Measurements from ENCODE around the gene ADCY3. TPM values are rescaled to one million over a fixed set of nuclear protein-coding genes. Genes with fewer than 3 reads are reported as not detected.

ADCY3 gene
- total RNA-seq, 6 experiments from 2014 or later = 54.4 to 80.7 (median 72.0) TPM

DNA sequence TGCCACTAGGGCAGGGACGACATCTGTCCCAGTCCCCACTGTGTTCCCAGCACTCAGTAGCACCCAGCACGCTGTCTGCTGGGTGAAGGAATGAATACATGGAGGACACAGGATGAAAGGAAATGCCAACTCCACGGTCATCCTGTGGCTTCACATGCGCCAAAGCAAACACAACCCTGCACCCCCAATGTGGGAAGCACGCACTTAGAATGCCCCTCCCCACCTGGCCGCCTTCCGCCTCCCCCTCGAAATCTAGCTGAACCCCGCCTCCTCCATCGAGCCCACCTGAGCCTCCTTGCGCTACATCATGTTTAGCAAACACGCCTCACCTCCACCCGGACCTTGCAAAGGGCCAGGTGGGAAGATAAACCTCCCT, 33.9 kb downstream of the ADCY3 start:
- DNase-seq = no peak
- Mint-ChIP-seq H3K36me3 (ENCODE audit: low read depth) (peaks cover 22% of the 10 kb centered on the region), H3K27me3 (ENCODE audit: insufficient read depth) (peaks cover 2% of the 10 kb centered on the region), H3K27ac (peak overlapping the region; percentile 98), H3K4me3 (no peak overlapping the region), H3K9me3 (no peaks in the 10 kb centered on the region), H3K4me1 (ENCODE audit: low read depth) (peaks cover 56% of the 10 kb centered on the region)
- TF ChIP-seq, protein P1, sequence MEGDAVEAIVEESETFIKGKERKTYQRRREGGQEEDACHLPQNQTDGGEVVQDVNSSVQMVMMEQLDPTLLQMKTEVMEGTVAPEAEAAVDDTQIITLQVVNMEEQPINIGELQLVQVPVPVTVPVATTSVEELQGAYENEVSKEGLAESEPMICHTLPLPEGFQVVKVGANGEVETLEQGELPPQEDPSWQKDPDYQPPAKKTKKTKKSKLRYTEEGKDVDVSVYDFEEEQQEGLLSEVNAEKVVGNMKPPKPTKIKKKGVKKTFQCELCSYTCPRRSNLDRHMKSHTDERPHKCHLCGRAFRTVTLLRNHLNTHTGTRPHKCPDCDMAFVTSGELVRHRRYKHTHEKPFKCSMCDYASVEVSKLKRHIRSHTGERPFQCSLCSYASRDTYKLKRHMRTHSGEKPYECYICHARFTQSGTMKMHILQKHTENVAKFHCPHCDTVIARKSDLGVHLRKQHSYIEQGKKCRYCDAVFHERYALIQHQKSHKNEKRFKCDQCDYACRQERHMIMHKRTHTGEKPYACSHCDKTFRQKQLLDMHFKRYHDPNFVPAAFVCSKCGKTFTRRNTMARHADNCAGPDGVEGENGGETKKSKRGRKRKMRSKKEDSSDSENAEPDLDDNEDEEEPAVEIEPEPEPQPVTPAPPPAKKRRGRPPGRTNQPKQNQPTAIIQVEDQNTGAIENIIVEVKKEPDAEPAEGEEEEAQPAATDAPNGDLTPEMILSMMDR (IDR thresholded peaks at IDR 0.05) = no peak

DNA sequence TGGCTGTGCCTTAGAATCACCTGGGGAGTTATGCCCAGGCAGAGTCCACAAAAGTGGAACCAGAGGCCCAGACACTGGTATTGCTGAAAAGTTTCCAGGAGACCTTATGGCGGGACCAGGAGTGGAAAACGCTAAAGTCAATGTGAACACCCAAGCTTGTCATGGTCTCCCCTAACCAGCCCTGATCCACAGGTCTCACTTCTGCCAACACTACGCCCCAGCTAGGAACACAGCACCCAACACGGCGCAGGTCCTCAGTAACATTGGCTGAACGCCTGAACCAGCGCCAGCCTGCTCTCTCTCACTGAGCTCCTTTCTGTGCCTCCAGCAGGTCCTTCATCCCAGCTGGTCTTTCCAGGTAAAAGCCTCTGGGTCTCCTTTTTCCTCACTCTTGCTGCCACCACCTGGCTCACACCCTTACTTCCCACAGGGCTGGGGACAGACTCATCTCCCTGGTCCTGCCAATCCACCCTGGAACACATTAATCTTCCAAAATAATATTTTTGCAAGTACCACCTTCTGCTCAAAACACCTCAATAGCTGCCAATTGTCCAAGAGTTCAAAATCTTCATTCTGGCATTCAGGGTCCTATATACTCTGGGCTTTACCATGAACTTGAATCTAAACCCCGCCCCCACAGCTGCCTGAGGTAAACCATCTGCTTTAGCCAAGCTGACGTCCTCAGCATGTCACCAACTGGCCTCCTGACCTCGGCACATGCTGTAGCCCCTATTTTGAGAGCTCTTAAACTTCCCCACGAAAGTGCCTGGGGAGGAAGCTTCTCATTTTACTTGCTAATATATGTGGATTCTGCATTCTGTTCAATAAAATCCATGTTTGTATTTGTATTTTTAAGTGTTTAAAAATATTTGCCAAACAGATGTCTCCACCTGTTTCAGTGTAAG, 34.6 kb downstream of the ADCY3 start:
- Mint-ChIP-seq H3K4me3 (no peak overlapping the region), H3K27ac (no peak overlapping the region; the same call in 1 of the 2 replicates), H3K4me1 (ENCODE audit: low read depth) (peaks cover 63% of the 10 kb centered on the region), H3K36me3 (ENCODE audit: low read depth) (peaks cover 22% of the 10 kb centered on the region), H3K27me3 (ENCODE audit: insufficient read depth) (peaks cover 2% of the 10 kb centered on the region), H3K9me3 (no peaks in the 10 kb centered on the region)
- no peak for DNase-seq
- TF ChIP-seq, protein P1 (IDR thresholded peaks at IDR 0.05) = no peak

DNA sequence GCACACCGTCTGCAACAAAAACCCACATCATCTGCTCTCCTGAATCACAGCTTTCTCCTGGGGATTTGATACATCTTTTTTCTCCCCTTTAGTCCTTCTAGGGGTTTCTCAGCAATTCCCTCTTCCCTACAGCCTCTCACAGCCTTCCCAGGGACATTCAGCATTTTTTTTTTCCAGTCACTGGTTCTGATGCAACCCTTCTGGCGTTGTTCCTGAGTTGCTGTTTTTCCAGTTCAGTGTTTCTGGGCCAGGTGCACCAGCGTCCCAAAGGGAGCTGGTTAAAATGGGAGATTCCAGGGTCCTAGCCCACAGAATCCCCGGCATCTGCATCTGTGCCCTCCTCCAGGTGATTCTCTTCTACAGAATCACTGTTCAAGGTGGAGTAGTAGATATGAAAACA, 36.1 kb downstream of the ADCY3 start:
- peaks cover 75% of the 10 kb centered on the region for H3K4me1 Mint-ChIP-seq (ENCODE audit: low read depth)
- H3K4me3 Mint-ChIP-seq = no peak overlapping the region
- peaks cover 2% of the 10 kb centered on the region for H3K27me3 Mint-ChIP-seq (ENCODE audit: insufficient read depth)
- peak overlapping the region; percentile 30; the same call in 1 of the 2 replicates for H3K27ac Mint-ChIP-seq
- H3K9me3 Mint-ChIP-seq = no peaks in the 10 kb centered on the region
- H3K36me3 Mint-ChIP-seq (ENCODE audit: low read depth) = peaks cover 22% of the 10 kb centered on the region
- TF ChIP-seq, protein P1 (IDR thresholded peaks at IDR 0.05) = no peak
- no peak for DNase-seq

DNA sequence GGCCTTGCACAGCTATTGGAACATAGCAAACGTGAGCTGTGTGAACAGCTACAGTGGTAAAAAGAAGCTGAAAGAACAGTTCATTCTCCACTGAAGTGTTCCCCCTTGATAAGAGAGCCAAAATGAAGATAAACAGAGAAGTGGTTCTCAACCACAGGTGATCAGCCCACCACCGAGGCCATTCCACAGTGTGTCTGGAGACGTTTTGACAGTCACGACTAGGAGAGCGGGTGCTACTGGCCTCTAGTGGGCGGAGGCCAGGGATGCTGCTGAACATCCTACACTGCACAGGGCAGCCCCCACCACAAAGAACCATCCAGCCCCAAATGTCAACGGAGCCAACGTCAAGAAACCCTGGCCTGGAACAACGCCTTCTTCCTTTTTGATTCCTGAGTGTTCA, 38.4 kb downstream of the ADCY3 start:
- Mint-ChIP-seq H3K27me3 (ENCODE audit: insufficient read depth) (peaks cover 2% of the 10 kb centered on the region), H3K27ac (peak overlapping the region; percentile 74), H3K9me3 (no peaks in the 10 kb centered on the region), H3K4me1 (ENCODE audit: low read depth) (peaks cover 77% of the 10 kb centered on the region), H3K4me3 (0 out of 2 replicates have a peak overlapping the region, but pooled peaks have one; percentile 48), H3K36me3 (ENCODE audit: low read depth) (peaks cover 10% of the 10 kb centered on the region)
- TF ChIP-seq, protein P1 (IDR thresholded peaks at IDR 0.05) = peak; percentile 46
- DNase-seq = no peak

DNA sequence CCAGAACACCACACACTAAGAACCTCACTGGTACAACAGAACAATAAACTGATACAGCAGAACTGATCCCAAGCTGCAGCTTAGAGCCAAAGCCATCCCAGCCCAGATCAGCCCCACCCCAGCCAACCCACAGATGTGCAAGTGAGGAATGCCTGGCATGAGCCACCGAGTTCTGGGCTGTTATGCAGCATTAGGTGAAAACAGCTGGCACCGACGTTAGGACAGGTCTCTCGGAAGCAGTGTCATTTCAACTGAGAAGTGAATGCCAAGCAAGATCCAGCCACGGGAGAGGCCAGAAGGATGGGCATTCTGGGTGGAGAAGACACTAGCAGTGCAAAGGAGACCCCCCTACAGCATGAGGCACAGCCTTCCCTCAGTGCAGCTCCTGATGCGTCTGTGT, 38.9 kb downstream of the ADCY3 start:
- H3K4me3 Mint-ChIP-seq = no peak overlapping the region
- peaks cover 73% of the 10 kb centered on the region for H3K4me1 Mint-ChIP-seq (ENCODE audit: low read depth)
- peaks cover 8% of the 10 kb centered on the region for H3K36me3 Mint-ChIP-seq (ENCODE audit: low read depth)
- peaks cover 2% of the 10 kb centered on the region for H3K27me3 Mint-ChIP-seq (ENCODE audit: insufficient read depth)
- TF ChIP-seq, protein P1 (IDR thresholded peaks at IDR 0.05) = no peak
- H3K27ac Mint-ChIP-seq = no peak overlapping the region
- H3K9me3 Mint-ChIP-seq = no peaks in the 10 kb centered on the region
- DNase-seq = no peak

Data from HFFc6 (cell line).